Measurements from ENCODE around the gene COPZ1.
"Not testable (repeated sequence)": the region's sequence is repeated elsewhere in the genome, so short reads cannot be mapped to it uniquely, and the experiment has no call there.

The COPZ1 gene

DNA sequence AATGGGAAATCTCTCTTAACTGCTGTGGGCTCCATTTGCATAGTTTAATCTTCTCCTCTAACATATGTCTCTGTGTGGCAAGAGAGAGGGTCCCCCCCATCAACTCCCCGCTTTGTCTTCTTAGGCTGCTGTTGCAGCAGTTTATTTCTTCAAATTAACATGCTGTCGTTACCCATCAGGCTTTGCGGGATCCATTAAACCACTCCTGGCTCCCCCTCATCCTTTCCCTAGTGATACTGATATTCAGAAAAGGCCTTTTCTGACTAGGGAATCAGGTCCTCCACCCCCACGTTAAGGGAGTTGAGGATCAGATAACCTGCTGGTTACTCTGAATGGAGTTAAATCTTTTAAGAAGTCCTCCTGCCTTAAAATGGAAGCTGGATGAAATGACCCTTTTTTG is 24.1 kb downstream of the COPZ1 start:
- no peak for TF ChIP-seq ZFX (IDR thresholded peaks at IDR 0.05)
- TF ChIP-seq CTCF (conservative IDR thresholded peaks at IDR 0.05) = no peak
- no peak overlapping the region for H3K27ac ChIP-seq

DNA sequence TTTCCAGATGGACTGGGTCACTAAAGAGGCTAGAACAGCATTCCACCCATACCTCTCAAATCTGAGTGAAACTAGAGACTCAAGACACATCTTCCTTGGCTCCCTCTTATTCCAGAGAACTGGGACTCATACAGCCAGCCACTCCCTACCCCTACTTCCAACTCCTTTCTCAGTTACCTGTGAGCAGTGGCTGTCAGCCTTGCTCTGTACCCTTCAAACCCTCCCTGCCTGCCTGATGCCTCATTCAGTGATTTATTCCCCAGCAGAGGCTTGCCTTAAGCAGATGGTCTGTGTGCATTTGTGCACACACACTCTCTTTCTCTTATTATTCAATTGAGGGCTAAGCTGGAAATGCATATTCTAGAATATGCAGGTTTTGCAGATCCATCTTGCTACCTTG is 24.7 kb downstream of the COPZ1 start:
- no peak overlapping the region for H3K27ac ChIP-seq

DNA sequence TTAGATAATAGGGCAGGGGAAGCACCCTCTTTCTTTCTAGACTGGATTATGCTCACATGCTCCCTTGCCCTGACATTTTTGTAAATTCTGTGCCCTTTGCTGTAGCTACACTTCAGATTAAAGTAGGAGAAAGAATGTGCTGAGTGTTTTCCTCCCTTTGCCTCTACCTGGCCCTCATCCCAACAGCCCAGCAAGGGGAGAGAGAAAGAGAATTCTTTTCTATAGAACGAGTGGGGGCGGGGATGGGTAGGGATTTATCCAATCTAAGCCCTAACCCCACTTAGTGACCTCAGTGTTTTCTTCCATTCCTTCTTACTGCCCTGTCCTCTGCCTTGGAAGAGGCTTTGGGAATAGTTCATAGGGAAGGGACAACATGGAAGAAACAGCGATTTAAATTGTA is 25.8 kb downstream of the COPZ1 start:
- TF ChIP-seq ZFX (IDR thresholded peaks at IDR 0.05) = no peak
- TF ChIP-seq CTCF (conservative IDR thresholded peaks at IDR 0.05) = no peak

More for the DNA sequence above, 24.7 kb downstream of the COPZ1 start:
- TF ChIP-seq ZFX (IDR thresholded peaks at IDR 0.05) (no peak), CTCF (conservative IDR thresholded peaks at IDR 0.05) (no peak)

DNA sequence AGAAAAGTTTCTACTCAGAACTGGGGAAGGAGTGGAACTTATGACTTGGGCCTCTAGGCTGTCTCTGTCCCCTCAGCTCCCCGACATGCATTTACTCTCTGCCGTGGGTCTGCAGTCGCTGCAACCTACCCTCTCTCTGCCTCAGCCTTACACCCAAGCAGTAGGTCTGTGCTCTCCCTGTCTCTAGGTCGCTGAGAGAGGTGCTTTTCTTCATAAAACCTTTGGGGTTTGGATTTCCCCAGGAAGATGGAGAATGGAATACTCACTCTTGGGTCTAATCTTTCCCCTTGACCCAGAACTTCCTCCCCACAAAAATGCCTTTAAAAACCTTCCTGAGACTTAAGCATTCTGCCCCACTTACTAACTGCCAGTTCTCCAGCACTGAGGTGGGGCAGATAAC is 26.4 kb downstream of the COPZ1 start:
- H3K27ac ChIP-seq = no peak overlapping the region
- TF ChIP-seq CTCF (conservative IDR thresholded peaks at IDR 0.05) (no peak), ZFX (IDR thresholded peaks at IDR 0.05) (no peak)

More for the DNA sequence above, 25.8 kb downstream of the COPZ1 start:
- H3K27ac ChIP-seq = no peak overlapping the region

GRCh38 chr12:54352022-54352531 is 27.1 kb downstream of the COPZ1 start:
- TF ChIP-seq CTCF (conservative IDR thresholded peaks at IDR 0.05) = no peak
- no peak for TF ChIP-seq ZFX (IDR thresholded peaks at IDR 0.05)
- H3K27ac ChIP-seq = no peak overlapping the region

- no peak overlapping the region for H3K27ac ChIP-seq
Measured at GRCh38 chr12:54352891-54353874, 28.3 kb downstream of the COPZ1 start.

DNA sequence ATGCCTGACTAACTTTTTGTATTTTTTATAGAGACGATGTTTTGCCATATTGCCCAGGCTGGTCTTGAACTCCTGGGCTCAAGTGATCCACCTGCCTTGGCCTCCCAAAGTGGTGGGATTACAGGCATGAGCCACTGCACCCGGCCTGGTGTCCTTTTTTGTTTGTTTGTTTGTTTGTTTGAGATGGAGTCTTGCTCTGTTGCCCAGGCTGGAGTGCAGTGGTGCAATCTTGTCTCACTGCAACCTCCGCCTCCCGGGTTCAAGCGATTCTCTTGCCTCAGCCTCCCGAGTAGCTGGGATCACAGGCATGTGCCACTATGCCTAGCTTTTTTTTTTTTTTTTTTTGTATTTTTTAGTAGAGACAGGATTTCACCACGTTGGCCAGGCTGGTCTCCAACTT is 29.3 kb downstream of the COPZ1 start:
- H3K27ac ChIP-seq = not testable (repeated sequence)

More at GRCh38 chr12:54352891-54353874, 28.3 kb downstream of the COPZ1 start:
- no peak for TF ChIP-seq CTCF (conservative IDR thresholded peaks at IDR 0.05)
- TF ChIP-seq ZFX (IDR thresholded peaks at IDR 0.05) = no peak

All from C4-2B (cell line).